K562 (cell line): ENCODE results near the gene MASP1. TPM values are rescaled to one million over a fixed set of nuclear protein-coding genes. Genes with fewer than 3 reads are reported as not detected.

Source experiments
- ATAC-seq: fragments of 200-7000 bp; cut with Tn5 transposase; 3 replicates; pipeline ENCODE4 v1.9.1; 2020; ENCODE audit warnings: moderate library complexity
- BruUV-seq: library from RNA; stranded (reverse); fragments of 400-500 nt; replicated peaks from 2 replicates; lab custom pipeline; 2021; lab: Mats Ljungman, UMichigan
- CTCF ChIA-PET: fragments of 300-600 bp; formaldehyde crosslinking; extraction: SDS; loops from one replicate; lab custom pipeline; 2021; ENCODE audit warnings: low intra/inter-chr PET ratio; lab: Yijun Ruan, JAX
- POLR2A ChIA-PET: fragments of 300-600, 350-650 bp; sonication (Branson Sonifier 250); formaldehyde crosslinking; extraction: SDS; loops from one replicate; lab custom pipeline; 2021; ENCODE audit warnings: antibody characterized with exemption, inconsistent platforms; lab: Yijun Ruan, JAX
- DNase-seq, 4 experiments: peaks; one replicate each; pipeline versions ENCODE4 v3.0.0 to v3.0.0-alpha.2; 2011 to 2018; ENCODE audit warnings: low spot score in 3 of 4, mixed read lengths in 3 of 4; ENCODE audit errors: extremely low read depth in 1 of 4
- FAIRE-seq: peaks from 2 replicates; lab custom pipeline; 2011; peaks lifted over from hg19 to GRCh38; lab: Jason Lieb, UNC
- H2AFZ ChIP-seq: 2 replicates; pipeline ENCODE4 v1.6.0; 2011; ENCODE audit warnings: low read depth, low read length, control low read depth, inconsistent platforms
- H3K27ac ChIP-seq: fragments of 200-600 bp; 3 replicates; pipeline ENCODE4 v1.8.0; 2011; ENCODE audit warnings: low read depth, mild to moderate bottlenecking, control low read depth, inconsistent platforms, low read length, moderate library complexity, mixed read lengths; ENCODE audit errors: extremely low read depth
- H3K27me3 ChIP-seq, 2 experiments: fragments of 300-600 bp in 1 of 2; 2 replicates in 1 of 2; 3 replicates in 1 of 2; pipeline versions ENCODE4 v1.6.0 to v1.8.0; 2011; ENCODE audit warnings: inconsistent platforms in 2 of 2, low read length in 2 of 2, mild to moderate bottlenecking in 1 of 2, mixed read lengths in 1 of 2, moderate library complexity in 1 of 2; ENCODE audit not compliant: control insufficient read depth in 2 of 2, insufficient read depth in 2 of 2
- H3K36me3 ChIP-seq: fragments of 300-600 bp; 3 replicates; pipeline ENCODE4 v1.8.0; 2011; ENCODE audit warnings: mild to moderate bottlenecking, low read length, inconsistent platforms; ENCODE audit not compliant: control insufficient read depth, insufficient read depth
- H3K4me1 ChIP-seq, 2 experiments: fragments of 200-600 bp in 1 of 2; replicated peaks in 1 of 2; 2 replicates in 1 of 2; 3 replicates in 1 of 2; pipeline versions ENCODE4 v1.5.1 to v1.8.0; 2011; ENCODE audit warnings: inconsistent platforms in 2 of 2, low read length in 2 of 2, mild to moderate bottlenecking in 1 of 2, mixed read lengths in 1 of 2, moderate library complexity in 1 of 2; ENCODE audit not compliant: control insufficient read depth in 2 of 2, insufficient read depth in 2 of 2
- H3K4me2 ChIP-seq: 2 replicates; pipeline ENCODE4 v1.6.1; 2011; ENCODE audit warnings: low read length, control low read depth, inconsistent platforms, mixed read lengths; ENCODE audit not compliant: insufficient read depth
- H3K4me3 ChIP-seq: fragments of 200-600 bp; sonication (generic), shearing (Covaris generic); 2 replicates; pipeline ENCODE4 v1.5.1; 2016; ENCODE audit warnings: control low read depth, inconsistent platforms
- H3K79me2 ChIP-seq: fragments of 200-600 bp; 3 replicates; pipeline ENCODE4 v1.8.0; 2011; ENCODE audit warnings: low read length, inconsistent platforms; ENCODE audit not compliant: control insufficient read depth, insufficient read depth
- H3K9ac ChIP-seq, 2 experiments: 2 replicates each; pipeline versions ENCODE4 v1.6.0 to v1.6.1; 2011; ENCODE audit warnings: low read depth in 2 of 2, low read length in 2 of 2, control low read depth in 1 of 2, inconsistent platforms in 1 of 2, mild to moderate bottlenecking in 1 of 2, mixed read lengths in 1 of 2; ENCODE audit not compliant: insufficient read depth in 1 of 2
- H3K9me1 ChIP-seq: one replicate; pipeline ENCODE4 v1.6.0; 2011; ENCODE audit warnings: inconsistent platforms, mild to moderate bottlenecking, low read length, moderate library complexity; ENCODE audit not compliant: control insufficient read depth, insufficient read depth
- H3K9me3 ChIP-seq: replicated peaks from 2 replicates; pipeline ENCODE4 v1.5.1; 2011; ENCODE audit warnings: low read depth, low read length, inconsistent platforms; ENCODE audit not compliant: control insufficient read depth, insufficient read depth
- H4K20me1 ChIP-seq: replicated peaks from 2 replicates; pipeline ENCODE4 v1.6.1; 2011; ENCODE audit warnings: low read length, inconsistent platforms, mixed read lengths; ENCODE audit not compliant: control insufficient read depth, insufficient read depth
- BACH1 ChIP-seq: fragments of 200-800 bp; sonication (Bioruptor generic); IDR thresholded peaks from 2 replicates; pipeline ENCODE4 v1.6.1; 2016; ENCODE audit warnings: missing genetic modification characterization, missing compliant biosample characterization
- C11orf30 ChIP-seq: fragments of 450-650 bp; IDR thresholded peaks from 2 replicates; pipeline ENCODE4 v1.6.1; 2016; ENCODE audit warnings: low read depth, mild to moderate bottlenecking
- JUND ChIP-seq, 2 experiments: IDR thresholded peaks; 2 replicates in 1 of 2; 3 replicates in 1 of 2; pipeline ENCODE4 v1.6.1; 2011; ENCODE audit warnings: borderline replicate concordance in 2 of 2, low read depth in 2 of 2, low read length in 2 of 2, improper control_type of control experiment in 1 of 2, missing biosample characterization in 1 of 2, missing genetic modification characterization in 1 of 2, missing genetic modification reagents in 1 of 2
- MAFG ChIP-seq: fragments of 450-650 bp; conservative IDR thresholded peaks from 2 replicates; pipeline ENCODE4 v1.6.1; 2016; ENCODE audit warnings: missing genetic modification characterization, missing compliant biosample characterization
- NFE2 ChIP-seq: IDR thresholded peaks from 2 replicates; pipeline ENCODE4 v1.6.1; 2014; ENCODE audit warnings: antibody characterized with exemption, low read depth
- POLR2AphosphoS5 ChIP-seq: IDR thresholded peaks from 2 replicates; pipeline ENCODE4 v1.6.1; 2011; ENCODE audit warnings: mild to moderate bottlenecking, low read depth, low read length, moderate library complexity; ENCODE audit not compliant: control insufficient read depth, insufficient read depth
- RBM22 ChIP-seq: fragments of 200-400 bp; formaldehyde crosslinking; IDR thresholded peaks from 2 replicates; pipeline ENCODE4 v1.6.1; 2018; ENCODE audit warnings: low read length, low read depth; ENCODE audit not compliant: poor library complexity, severe bottlenecking
- ZNF316 ChIP-seq: fragments of 450-650 bp; IDR thresholded peaks from 2 replicates; pipeline ENCODE4 v1.6.1; 2016
- ZNF586 ChIP-seq: fragments of 450-650 bp; formaldehyde crosslinking; conservative IDR thresholded peaks from 2 replicates; pipeline ENCODE4 v1.4.0; 2020; ENCODE audit warnings: mild to moderate bottlenecking, moderate library complexity
- WGBS: fragments of 100-300 bp; shearing (Covaris generic); methylation state at CpG from one replicate; pipeline ENCODE4 v1.1.6; 2016; ENCODE audit warnings: low coverage, mixed read lengths; ENCODE audit not compliant: insufficient coverage; ENCODE audit errors: missing lambda C conversion rate; 5-methylcytosine and 5-hydroxymethylcytosine counted together
- in situ Hi-C: fragments of 300-500 bp; cut with MboI; formaldehyde crosslinking; loops from 4 replicates; pipeline ENCODE4 v1.15.0; 2018; ENCODE audit warnings: inconsistent platforms, mixed read lengths
- intact Hi-C: fragments of 100-400 bp; cut with micrococcal nuclease; formaldehyde crosslinking; loops from 2 replicates; pipeline ENCODE4 v1.14.2; 2022
- polyA plus RNA-seq, 8 experiments: library from polyadenylated mRNA; depleted of rRNA in 4 of 8; stranded (reverse) in 5 of 8; unstranded in 3 of 8; fragments of >200 nt; fragmentation: Nextera tagmentation in 2 of 8; fragmentation: Illumina TruSeq in 1 of 8; extraction: Ambion mirVana in 2 of 8; extraction: Trizol in 1 of 8; gene quantifications; 2 replicates each; pipeline versions ENCODE4 v1.2.1 to v1.2.3, GENCODE V29; 2011 to 2014; ENCODE audit warnings: inconsistent platforms in 1 of 8, missing spikeins in 1 of 8
- total RNA-seq, 7 experiments: library from RNA; depleted of rRNA in 6 of 7; stranded (reverse); fragments of >200 nt in 6 of 7; fragmentation: Illumina TruSeq in 2 of 7; extraction: Trizol in 2 of 7; gene quantifications; 2 replicates each; pipeline versions ENCODE4 v1.2.1 to v1.2.3, GENCODE V29; 2011 to 2021; ENCODE audit warnings: low replicate concordance in 1 of 7

Gene MASP1
- total and polyA plus RNA-seq, 9 of the 15 experiments (the other 6 are each of a cell fraction or from before 2014, with no cell fraction given), result 0.03 to 0.24 (median 0.20) TPM; not detected in 3

DNA sequence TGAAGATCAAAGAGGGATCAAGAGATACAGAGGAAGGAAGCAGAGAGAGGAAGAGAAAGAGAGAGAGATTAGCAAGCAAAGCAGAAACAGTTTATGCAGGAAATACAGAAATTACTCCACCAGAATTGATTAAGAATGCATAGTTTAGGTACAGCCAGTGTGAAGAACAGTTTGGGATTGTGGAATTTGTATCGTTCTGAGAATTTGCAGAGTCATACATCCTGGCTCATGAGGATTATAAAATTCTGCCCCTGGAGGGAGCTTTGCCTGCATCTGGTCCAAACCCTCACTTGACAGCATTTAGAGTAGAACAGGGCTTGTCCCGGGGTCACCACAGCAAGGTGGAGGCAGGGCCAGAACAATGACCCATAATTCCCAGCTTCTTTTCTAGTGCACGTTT, 44.1 kb downstream of the MASP1 start:
- Histone ChIP-seq H3K9me3 (no peaks in the 10 kb centered on the region), H3K36me3 (no peaks in the 10 kb centered on the region), H3K27me3 (peaks cover 12 to 43% of the 10 kb centered on the region in 2 experiments; a peak in 4 of 5 replicates), H3K4me1 (no peaks in the 10 kb centered on the region), H2AFZ (no peak overlapping the region), H3K9ac (no peak overlapping the region), H4K20me1 (0 out of 2 replicates have a peak, but pooled peaks cover 5% of the 10 kb centered on the region), H3K4me3 (no peak overlapping the region), H3K79me2 (no peaks in the 10 kb centered on the region), H3K4me2 (no peak overlapping the region), H3K9me1 (no peaks in the 10 kb centered on the region), H3K27ac (no peak overlapping the region)
- ATAC-seq, result peak; percentile 42; the same call in 1 of the 3 replicates
- ChIA-PET CTCF (no interaction called here), POLR2A (no interaction called here)
- WGBS, result 0% methylated on average over 3 of the region's 3 CpGs
- in situ Hi-C loops, result no loop called here
- intact Hi-C loops, result no loop called here
- no peak for DNase-seq
- FAIRE-seq, result no peak
- peak; percentile 67 for TF ChIP-seq NFE2
- no peak for TF ChIP-seq JUND (IDR thresholded peaks at IDR 0.05; ENCODE audit: borderline replicate concordance, low read depth, low read length)
- no peak for TF ChIP-seq JUND (tag; IDR thresholded peaks at IDR 0.05; ENCODE audit: borderline replicate concordance, low read depth, low read length)
- peak; percentile 69 for TF ChIP-seq MAFG (tag)
- no peak for TF ChIP-seq POLR2AphosphoS5
- TF ChIP-seq BACH1, result no peak
- TF ChIP-seq ZNF586 (CRISPR knock-in tag), result no peak
- peak; percentile 64 for TF ChIP-seq ZNF316
- TF ChIP-seq RBM22, result no peak
- peak; percentile 47; the same call in 1 of the 2 replicates for TF ChIP-seq C11orf30
- no TSS peak for BruUV-seq
